Breast epithelium (tissue), 3 donors: ENCODE measurements around the gene HECTD1.

Experiments used
- CTCF ChIP-seq, 3 donors: fragments of 450-650 bp; IDR thresholded peaks; one replicate each; pipeline ENCODE4 v1.5.1; 2016 to 2017; ENCODE audit warnings: antibody characterized with exemption in 3 of 3, mild to moderate bottlenecking in 3 of 3, moderate library complexity in 3 of 3
- POLR2A ChIP-seq: fragments of 450-650 bp; IDR thresholded peaks from one replicate; pipeline ENCODE4 v1.6.1; 2016; ENCODE audit warnings: antibody characterized with exemption, mild to moderate bottlenecking, moderate library complexity

GRCh38 chr14:31204593-31205534, 2.7 kb downstream of the HECTD1 start:
- TF ChIP-seq CTCF (IDR thresholded peaks at IDR 0.05) (no peak), POLR2A (no peak)
